Hepatocyte (in vitro differentiated cells): Measurements from ENCODE around the gene DNAJC21.
"Not testable (repeated sequence)": the region's sequence is repeated elsewhere in the genome, so short reads cannot be mapped to it uniquely, and the experiment has no call there.

Experiments
- CTCF ChIP-seq: fragments of 200-600 bp; sonication (generic); IDR thresholded peaks from 2 replicates; pipeline ENCODE4 v1.5.1; 2016; ENCODE audit warnings: antibody characterized with exemption, mild to moderate bottlenecking; ENCODE audit not compliant: poor library complexity
- EZH2 ChIP-seq: fragments of 200-600 bp; sonication (generic); IDR thresholded peaks from 2 replicates; pipeline ENCODE4 v1.6.1; 2016; ENCODE audit warnings: antibody characterized with exemption, mild to moderate bottlenecking, borderline replicate concordance
- EZH2phosphoT487 ChIP-seq: fragments of 200-600 bp; sonication (generic); IDR thresholded peaks from one replicate; pipeline ENCODE4 v1.6.1; 2018; ENCODE audit warnings: antibody characterized with exemption, mild to moderate bottlenecking, low read depth, moderate library complexity; ENCODE audit not compliant: unreplicated experiment, severe bottlenecking

- TF ChIP-seq CTCF, EZH2, EZH2phosphoT487: not testable (repeated sequence)
These were observed 6.1 kb upstream of the DNAJC21 start for GRCh38 chr5:34923256-34923655.
